Measurements from ENCODE around the gene GSE1.

The GSE1 gene

DNA sequence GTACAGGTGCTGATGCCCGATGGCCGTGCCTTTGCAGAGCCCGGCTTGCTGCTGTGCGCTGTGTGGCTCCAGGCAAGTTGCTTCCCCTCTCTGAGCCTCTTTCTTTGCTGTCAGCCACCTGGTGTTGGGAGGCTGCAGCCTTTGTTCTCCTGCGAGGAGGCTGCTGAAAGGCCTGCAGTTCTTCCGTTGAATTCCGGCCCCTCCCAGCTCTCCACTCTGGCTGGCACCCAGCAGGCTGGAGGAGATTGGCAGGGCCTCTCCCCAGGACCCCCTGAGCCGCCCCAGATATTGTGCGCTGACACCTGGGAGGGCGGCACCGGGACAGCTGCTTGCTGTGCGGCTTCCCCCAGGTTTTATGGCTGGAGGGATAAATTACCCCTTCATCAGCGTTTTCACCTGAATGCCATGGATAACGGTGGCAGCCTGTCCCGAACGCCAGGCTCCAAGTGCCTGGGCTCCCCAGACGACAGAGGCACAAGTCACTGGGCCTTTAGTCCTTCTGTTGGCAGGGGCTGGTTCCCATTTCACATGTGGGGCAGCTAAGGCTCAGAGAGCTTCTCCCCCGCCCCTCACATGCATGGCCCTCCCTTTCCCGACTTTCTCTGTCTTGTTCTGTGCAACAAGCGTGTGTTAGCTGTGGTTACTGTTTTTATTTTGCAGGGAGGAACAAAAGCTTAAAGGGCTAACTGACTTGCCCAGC lies 35.1 kb upstream of the GSE1 start:
- H3K9me3 ChIP-seq (ENCODE audit: control insufficient read depth, insufficient read depth, low read depth, low read length): no peaks in the 10 kb centered on the region
- no peak overlapping the region for H3K4me3 ChIP-seq (ENCODE audit: low read depth, low read length)
- no peaks in the 10 kb centered on the region for H3K36me3 ChIP-seq (ENCODE audit: control insufficient read depth in 2 of 2, insufficient read depth in 1 of 2, low read length in 2 of 2)
- POLR2A ChIA-PET: no interaction called here
- peaks cover 21% of the 10 kb centered on the region for H3K4me1 ChIP-seq (ENCODE audit: control insufficient read depth, insufficient read depth, low read length)
- TF ChIP-seq ZNF529 (tag by site-specific recombination; IDR thresholded peaks at IDR 0.05; ENCODE audit: insufficient replicate concordance) (no peak), ZNF768 (tag by site-specific recombination; IDR thresholded peaks at IDR 0.05) (peak; percentile 69; the same call in 1 of the 2 replicates), YY2 (tag by site-specific recombination; IDR thresholded peaks at IDR 0.05) (no peak)
- no peak overlapping the region for H3K27ac ChIP-seq (ENCODE audit: extremely low read depth, low read depth, low read length)
- CTCF ChIA-PET: interaction anchor here (0.7 to 1.5 kb wide), 3 partner anchors 13 to 282 kb away, joined by 3 to 5 read pairs (median 3); no protein-coding TSS in a partner anchor

DNA sequence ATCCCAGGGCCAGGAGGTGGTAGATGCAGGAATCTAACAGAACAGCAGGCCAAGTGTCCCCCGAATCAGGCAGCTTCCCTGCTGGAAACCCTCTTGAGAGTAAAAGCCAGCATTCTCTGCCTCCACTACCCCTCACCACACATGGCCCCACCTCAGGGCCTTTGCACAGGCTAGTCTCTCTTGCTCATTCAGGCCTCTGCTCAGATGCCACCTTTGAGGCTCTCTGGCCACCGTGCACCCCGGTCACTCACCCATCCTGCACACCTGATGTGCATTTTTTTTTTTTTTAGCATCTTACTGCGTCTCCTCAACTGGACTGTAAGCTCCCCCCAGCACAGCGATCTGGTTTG lies 34.5 kb upstream of the GSE1 start:
- no peak for TF ChIP-seq ZNF391 (tag by site-specific recombination; IDR thresholded peaks at IDR 0.05; ENCODE audit: borderline replicate concordance, low read depth)
- TF ChIP-seq ZNF623 (tag by site-specific recombination; IDR thresholded peaks at IDR 0.05): peak; percentile 93
- no peaks in the 10 kb centered on the region for H3K36me3 ChIP-seq (ENCODE audit: control insufficient read depth in 2 of 2, insufficient read depth in 1 of 2, low read length in 2 of 2)
- H3K4me3 ChIP-seq (ENCODE audit: low read depth, low read length): no peak overlapping the region
- H3K4me1 ChIP-seq (ENCODE audit: control insufficient read depth, insufficient read depth, low read length): peaks cover 21% of the 10 kb centered on the region
- no peak overlapping the region for H3K27ac ChIP-seq (ENCODE audit: extremely low read depth, low read depth, low read length)
- ChIA-PET POLR2A (no interaction called here), CTCF (interaction anchor here (0.7 to 1.5 kb wide), 3 partner anchors 14 to 282 kb away, joined by 3 to 5 read pairs (median 3); no protein-coding TSS in a partner anchor)
- no peaks in the 10 kb centered on the region for H3K9me3 ChIP-seq (ENCODE audit: control insufficient read depth, insufficient read depth, low read depth, low read length)

- Histone ChIP-seq H3K36me3 (ENCODE audit: control insufficient read depth in 2 of 2, insufficient read depth in 1 of 2, low read length in 2 of 2) (no peaks in the 10 kb centered on the region), H3K4me3 (ENCODE audit: low read depth, low read length) (no peak overlapping the region), H3K27ac (ENCODE audit: extremely low read depth, low read depth, low read length) (no peak overlapping the region), H3K9me3 (ENCODE audit: control insufficient read depth, insufficient read depth, low read depth, low read length) (no peaks in the 10 kb centered on the region), H3K4me1 (ENCODE audit: control insufficient read depth, insufficient read depth, low read length) (peaks cover 19% of the 10 kb centered on the region)
- ChIA-PET POLR2A (interaction anchor here (0.6 kb wide), 1 partner anchor 27 kb away, joined by 3 read pairs; no protein-coding TSS in a partner anchor), CTCF (interaction anchor here (1.3 to 1.5 kb wide), 3 partner anchors 13 to 283 kb away, joined by 3 to 5 read pairs (median 3); no protein-coding TSS in a partner anchor)
- TF ChIP-seq ZBTB1 (tag by site-specific recombination; IDR thresholded peaks at IDR 0.05) (no peak), HOXD13 (CRISPR knock-in tag; IDR thresholded peaks at IDR 0.05; ENCODE audit: borderline replicate concordance) (no peak)
Observed at GRCh38 chr16:85579191-85579590, 33.9 kb upstream of the GSE1 start.

DNA sequence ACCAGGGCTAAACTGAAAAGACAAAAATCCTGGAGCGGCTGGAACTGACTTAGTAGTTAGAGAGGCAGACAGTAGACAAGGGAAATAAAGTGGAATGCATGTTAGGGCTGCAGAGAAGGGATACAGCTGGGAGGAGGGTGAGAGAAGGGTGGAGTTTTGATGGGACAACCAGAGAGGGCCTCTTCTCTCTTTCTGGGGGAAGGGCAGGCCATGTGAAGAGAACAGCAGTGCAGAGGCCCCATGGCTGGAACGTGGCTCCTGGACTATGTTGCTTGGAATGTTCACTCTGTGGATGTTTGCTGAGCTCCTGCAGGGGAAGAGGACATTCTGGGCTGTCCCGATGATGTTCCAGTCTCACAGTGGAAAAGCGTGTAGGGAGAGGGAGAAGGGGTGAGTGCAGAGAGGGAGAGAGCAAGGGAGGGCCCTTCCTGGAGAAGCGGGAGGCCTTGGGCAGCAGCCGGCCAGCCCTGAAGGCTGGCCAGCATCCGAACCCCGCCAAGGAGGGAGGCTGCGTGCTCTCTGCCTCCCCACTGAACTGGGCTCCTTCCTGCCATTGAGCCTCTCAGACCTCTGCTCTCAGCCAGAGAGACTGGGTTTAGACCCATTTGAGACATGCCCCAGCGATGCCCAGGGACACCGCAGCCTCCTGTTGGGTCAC lies 33.1 kb upstream of the GSE1 start:
- CTCF ChIA-PET: interaction anchor here (0.6 to 1.5 kb wide), 4 partner anchors 12 to 284 kb away, joined by 3 read pairs; no protein-coding TSS in a partner anchor

DNA sequence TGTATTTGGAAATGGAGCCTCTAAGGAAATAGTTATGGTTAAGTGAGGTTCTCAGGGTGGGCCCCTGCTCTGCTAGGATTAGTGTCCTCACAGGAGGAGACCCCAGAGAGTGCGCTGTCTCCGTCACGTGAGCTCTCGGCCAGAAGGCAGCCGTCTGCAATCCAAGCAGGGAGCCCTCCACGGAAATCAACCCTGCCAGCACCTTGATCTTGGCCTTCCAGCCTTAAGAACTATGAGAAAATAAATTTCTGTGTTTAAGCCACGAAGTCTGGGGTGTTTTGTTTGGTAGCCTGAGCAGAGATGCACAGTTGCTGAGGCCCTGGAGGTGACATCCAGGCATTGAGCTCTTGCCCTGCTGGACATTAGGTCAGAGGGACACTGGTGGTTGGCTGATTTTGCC lies 32.4 kb upstream of the GSE1 start:
- H3K9me3 ChIP-seq (ENCODE audit: control insufficient read depth, insufficient read depth, low read depth, low read length): no peaks in the 10 kb centered on the region
- POLR2A ChIA-PET: no interaction called here
- TF ChIP-seq ZNF184 (tag by site-specific recombination; IDR thresholded peaks at IDR 0.05) (no peak), ZNF548 (tag by site-specific recombination; IDR thresholded peaks at IDR 0.05) (peak; percentile 97)
- H3K4me3 ChIP-seq (ENCODE audit: low read depth, low read length): no peak overlapping the region
- H3K4me1 ChIP-seq (ENCODE audit: control insufficient read depth, insufficient read depth, low read length): peaks cover 5% of the 10 kb centered on the region
- H3K27ac ChIP-seq (ENCODE audit: extremely low read depth, low read depth, low read length): no peak overlapping the region
- no peaks in the 10 kb centered on the region for H3K36me3 ChIP-seq (ENCODE audit: control insufficient read depth in 2 of 2, insufficient read depth in 1 of 2, low read length in 2 of 2)
- CTCF ChIA-PET: no interaction called here

More for the DNA sequence above, 33.1 kb upstream of the GSE1 start:
- peaks cover 11% of the 10 kb centered on the region for H3K4me1 ChIP-seq (ENCODE audit: control insufficient read depth, insufficient read depth, low read length)
- TF ChIP-seq ZNF768 (tag by site-specific recombination; IDR thresholded peaks at IDR 0.05): no peak
- peak; percentile 57; the same call in 1 of the 2 replicates for TF ChIP-seq ZSCAN16 (tag by site-specific recombination; IDR thresholded peaks at IDR 0.05)
- POLR2A ChIA-PET: no interaction called here
- H3K36me3 ChIP-seq (ENCODE audit: control insufficient read depth in 2 of 2, insufficient read depth in 1 of 2, low read length in 2 of 2): no peaks in the 10 kb centered on the region
- H3K9me3 ChIP-seq (ENCODE audit: control insufficient read depth, insufficient read depth, low read depth, low read length): no peaks in the 10 kb centered on the region
- no peak overlapping the region for H3K4me3 ChIP-seq (ENCODE audit: low read depth, low read length)
- no peak overlapping the region for H3K27ac ChIP-seq (ENCODE audit: extremely low read depth, low read depth, low read length)
